Stimulated activated CD8-positive, alpha-beta memory T cell treated with anti-CD3 and anti-CD28 coated beads, Interleukin-12 subunit alpha, Interleukin-12 subunit beta, amount 100 ng/mL, for 24 hours (primary cell): Measurements from ENCODE around the gene TMED5.

Source experiments
- DNase-seq: peaks from one replicate; pipeline ENCODE4 v3.0.0-alpha.2; 2020; ENCODE audit errors: extremely low read depth

The TMED5 gene

GRCh38 chr1:93123201-93123783 lies 56.9 kb downstream of the TMED5 start:
- DNase-seq: no peak

- no peak for DNase-seq
Observed at GRCh38 chr1:93120614-93121013, 59.6 kb downstream of the TMED5 start.

DNA sequence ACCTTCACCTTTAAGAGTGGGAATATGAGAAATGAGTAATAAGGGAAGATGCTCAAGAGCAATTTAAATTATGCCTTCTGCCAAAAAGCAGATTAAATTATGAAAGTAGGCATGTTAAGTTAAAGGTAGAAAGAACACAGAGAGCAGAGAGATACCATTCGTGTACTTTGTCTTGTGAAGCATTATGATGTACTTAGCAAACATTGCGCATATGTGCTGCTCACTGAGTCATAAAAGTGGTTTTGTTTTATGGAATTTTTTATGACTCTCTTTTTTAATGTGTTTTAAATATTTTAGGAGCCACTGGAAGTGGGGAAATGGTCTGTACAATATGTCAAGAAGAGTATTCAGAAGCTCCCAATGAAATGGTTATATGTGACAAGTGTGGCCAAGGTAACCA lies 65.8 kb downstream of the TMED5 start:
- no peak for DNase-seq

GRCh38 chr1:93113127-93113526 lies 67.1 kb downstream of the TMED5 start:
- no peak for DNase-seq

- DNase-seq: no peak
Observed at GRCh38 chr1:93111561-93111960, 68.7 kb downstream of the TMED5 start.

- no peak for DNase-seq
Observed at GRCh38 chr1:93111065-93111464, 69.1 kb downstream of the TMED5 start.

DNA sequence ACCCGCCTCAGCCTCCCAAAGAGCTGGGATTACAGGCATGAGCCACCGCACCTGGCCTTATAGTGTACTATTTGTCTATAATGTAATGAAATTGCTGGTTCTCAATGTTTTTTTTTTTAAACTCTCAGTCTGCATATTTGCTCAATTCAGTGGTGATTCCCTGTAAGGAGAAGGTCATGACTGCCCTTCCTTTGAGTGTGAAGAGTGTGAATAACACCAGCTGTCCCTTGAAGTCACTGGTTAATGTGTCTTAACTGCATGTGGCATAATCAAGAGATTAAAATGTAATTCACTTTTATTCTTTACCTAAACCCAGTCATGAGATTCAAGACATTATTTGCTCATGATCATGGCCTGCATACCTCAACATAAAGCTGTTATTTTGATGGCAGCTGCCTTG lies 70.6 kb downstream of the TMED5 start:
- DNase-seq: no peak

DNA sequence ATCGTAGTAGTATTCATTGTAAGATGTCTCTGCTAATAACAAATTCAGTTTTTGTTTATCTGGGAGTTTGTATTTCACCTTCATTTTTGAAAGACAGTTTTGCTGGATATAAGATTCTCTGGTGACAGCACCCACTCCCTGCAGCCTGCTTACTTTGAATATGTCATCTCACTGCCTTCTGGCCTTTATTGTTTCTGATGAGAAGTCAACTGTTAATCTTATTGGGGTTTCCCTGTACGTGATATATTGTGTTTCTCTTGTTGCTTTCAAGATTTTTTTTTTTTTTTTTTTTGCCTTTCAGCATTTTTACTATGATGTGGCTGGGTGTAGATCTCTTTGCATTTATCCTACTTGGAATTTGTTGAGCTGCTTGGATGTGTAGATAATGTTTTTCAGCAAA lies 71.9 kb downstream of the TMED5 start:
- DNase-seq: no peak

DNA sequence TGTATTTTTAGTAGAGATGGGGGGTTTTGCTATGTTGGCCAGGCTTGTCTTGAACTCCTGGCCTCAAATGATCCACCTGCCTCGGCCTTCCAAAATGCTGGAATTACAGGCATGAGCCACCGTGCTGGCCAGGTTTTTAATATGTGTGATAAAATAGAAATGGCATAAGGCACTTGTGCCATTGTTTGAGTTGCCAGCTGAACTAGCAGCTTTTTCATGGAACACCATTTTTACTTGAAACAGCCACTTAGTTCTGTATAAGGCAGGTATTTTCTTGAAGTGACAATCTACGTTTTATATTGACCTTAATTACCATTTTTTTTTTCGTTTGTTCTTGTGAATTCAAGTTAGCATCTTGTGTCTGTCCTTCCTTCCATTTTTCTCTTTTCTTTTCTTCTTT lies 72.8 kb downstream of the TMED5 start:
- no peak for DNase-seq

DNA sequence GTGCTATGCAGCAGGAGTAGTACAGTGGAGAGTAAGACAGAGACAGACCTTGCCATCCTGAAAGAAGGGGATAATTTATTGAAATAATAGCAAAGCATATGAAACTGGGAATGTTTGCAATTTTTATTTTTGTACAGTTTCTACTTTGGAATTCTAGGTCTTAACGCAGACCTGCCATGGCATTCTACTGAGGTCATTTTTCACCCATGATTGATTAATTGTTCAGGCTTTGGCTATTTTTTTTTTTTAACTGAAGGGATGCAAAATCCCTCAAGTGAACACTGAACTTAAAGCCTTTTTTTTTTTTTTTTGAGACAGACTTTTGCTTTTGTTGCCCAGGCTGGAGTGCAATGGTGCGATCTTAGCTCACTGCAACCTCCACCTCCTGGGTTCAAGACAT lies 74.0 kb downstream of the TMED5 start:
- no peak for DNase-seq

GRCh38 chr1:93102142-93102541 lies 78.1 kb downstream of the TMED5 start:
- DNase-seq: no peak
